ENCODE results near the gene NFX1. TPM values are rescaled to one million over a fixed set of nuclear protein-coding genes. Genes with fewer than 3 reads are reported as not detected.
"Not testable (repeated sequence)": the region's sequence is repeated elsewhere in the genome, so short reads cannot be mapped to it uniquely, and the experiment has no call there.

The NFX1 gene
- polyA plus RNA-seq, 1 experiment = 32.2 TPM

DNA sequence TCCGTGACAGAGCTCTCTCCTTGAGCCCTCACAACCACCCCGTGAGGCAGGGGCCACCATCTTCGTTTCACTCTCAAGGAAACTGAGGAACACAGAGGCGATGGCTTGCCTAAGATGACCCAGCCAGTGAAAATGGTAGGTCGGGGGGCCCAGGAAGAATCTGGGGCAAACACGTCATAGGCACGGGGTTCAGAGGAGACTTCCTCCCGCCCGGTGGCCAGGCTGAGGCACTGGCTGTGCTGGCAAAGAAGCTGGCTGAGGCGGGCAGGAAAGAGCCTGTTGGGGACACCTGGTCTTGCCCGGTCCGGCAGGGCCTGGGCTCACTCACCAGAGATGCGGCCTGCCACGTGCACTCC is 96.3 kb downstream of the NFX1 start:
- DNase-seq (ENCODE audit: low read depth); CTCF ChIA-PET; H3K27me3 ChIP-seq (ENCODE audit: control insufficient read depth, insufficient read depth, low read length); POLR2A ChIA-PET; H3K4me3 ChIP-seq (ENCODE audit: low read depth, low read length); H3K36me3 ChIP-seq (ENCODE audit: control insufficient read depth, insufficient read depth, low read length): not testable (repeated sequence)

DNA sequence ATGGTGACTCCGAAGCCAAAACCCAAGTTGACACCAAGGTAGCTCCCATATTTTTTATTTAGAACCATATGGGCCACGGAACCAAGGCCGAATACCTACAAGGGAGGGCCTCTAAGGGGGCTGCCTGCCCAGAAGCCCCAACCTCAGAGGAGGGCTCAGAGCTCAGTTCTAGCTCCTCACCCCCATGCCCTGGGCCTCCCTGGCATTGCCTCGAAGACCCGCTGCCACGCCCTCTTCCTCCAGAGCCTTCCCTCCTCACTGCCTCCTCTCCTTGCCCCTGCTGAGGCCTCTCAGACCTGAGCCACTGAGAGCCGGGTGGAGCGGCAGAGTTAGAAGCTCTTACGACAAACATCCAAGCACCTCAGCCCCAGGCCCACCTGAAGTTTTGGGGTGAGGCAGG is 96.7 kb downstream of the NFX1 start:
- H3K36me3 ChIP-seq (ENCODE audit: control insufficient read depth, insufficient read depth, low read length); DNase-seq (ENCODE audit: low read depth); H3K27me3 ChIP-seq (ENCODE audit: control insufficient read depth, insufficient read depth, low read length); POLR2A ChIA-PET; H3K4me3 ChIP-seq (ENCODE audit: low read depth, low read length): not testable (repeated sequence)
- CTCF ChIA-PET = interaction anchor here (1.1 kb wide), 1 partner anchor 28 kb away, joined by 3 read pairs; no protein-coding TSS in a partner anchor

DNA sequence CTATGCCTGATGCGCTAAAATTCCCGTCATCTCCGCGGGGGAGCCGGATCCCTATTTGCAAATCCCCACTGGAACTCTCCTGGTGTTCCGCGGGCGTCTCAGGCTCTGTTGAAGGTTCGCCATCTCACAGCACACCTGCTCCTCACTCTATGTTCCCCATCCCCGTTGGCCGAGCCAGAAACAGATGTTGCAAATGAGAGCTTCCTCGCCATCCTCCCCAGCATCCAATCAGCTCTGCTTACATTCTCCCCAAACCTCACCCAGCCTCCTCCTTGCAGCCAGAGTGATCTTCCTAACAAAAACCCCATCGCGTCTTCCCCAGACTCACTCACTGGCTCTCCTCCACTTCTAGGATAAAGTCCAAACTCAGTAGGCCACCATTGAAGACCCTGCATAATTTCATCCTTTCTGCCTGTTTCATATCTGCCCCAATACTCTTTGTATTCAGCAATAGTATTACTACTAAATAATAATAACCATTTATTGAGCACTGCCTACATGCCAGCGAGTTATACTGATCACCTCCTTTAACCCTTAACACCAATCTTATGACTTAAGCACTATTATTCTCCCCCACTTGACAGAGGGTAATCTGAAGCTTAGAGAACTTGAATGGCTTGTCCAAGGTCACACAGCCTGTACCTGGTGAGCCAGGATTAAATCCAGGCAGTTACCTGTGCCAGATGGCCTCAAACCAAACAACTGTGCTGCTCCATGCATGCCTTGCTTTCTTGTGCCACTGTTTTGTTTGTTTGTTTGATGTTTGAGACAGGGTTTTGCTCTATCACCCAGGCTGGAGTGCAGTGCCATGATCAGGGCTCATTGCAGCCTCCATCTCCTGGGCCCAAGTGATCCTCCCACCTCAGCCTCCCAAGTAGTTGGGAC is 98.0 kb downstream of the NFX1 start:
- no peak overlapping the region for H3K4me3 ChIP-seq (ENCODE audit: low read depth, low read length)
- H3K36me3 ChIP-seq (ENCODE audit: control insufficient read depth, insufficient read depth, low read length) = no peaks in the 10 kb centered on the region
- DNase-seq (ENCODE audit: low read depth) = no peak
- H3K27me3 ChIP-seq (ENCODE audit: control insufficient read depth, insufficient read depth, low read length) = no peaks in the 10 kb centered on the region
- TF ChIP-seq, protein P1, sequence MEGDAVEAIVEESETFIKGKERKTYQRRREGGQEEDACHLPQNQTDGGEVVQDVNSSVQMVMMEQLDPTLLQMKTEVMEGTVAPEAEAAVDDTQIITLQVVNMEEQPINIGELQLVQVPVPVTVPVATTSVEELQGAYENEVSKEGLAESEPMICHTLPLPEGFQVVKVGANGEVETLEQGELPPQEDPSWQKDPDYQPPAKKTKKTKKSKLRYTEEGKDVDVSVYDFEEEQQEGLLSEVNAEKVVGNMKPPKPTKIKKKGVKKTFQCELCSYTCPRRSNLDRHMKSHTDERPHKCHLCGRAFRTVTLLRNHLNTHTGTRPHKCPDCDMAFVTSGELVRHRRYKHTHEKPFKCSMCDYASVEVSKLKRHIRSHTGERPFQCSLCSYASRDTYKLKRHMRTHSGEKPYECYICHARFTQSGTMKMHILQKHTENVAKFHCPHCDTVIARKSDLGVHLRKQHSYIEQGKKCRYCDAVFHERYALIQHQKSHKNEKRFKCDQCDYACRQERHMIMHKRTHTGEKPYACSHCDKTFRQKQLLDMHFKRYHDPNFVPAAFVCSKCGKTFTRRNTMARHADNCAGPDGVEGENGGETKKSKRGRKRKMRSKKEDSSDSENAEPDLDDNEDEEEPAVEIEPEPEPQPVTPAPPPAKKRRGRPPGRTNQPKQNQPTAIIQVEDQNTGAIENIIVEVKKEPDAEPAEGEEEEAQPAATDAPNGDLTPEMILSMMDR (IDR thresholded peaks at IDR 0.05; ENCODE audit: insufficient read depth, low read depth, low read length) = no peak
- ChIA-PET POLR2A (no interaction called here), CTCF (interaction anchor here (1.1 kb wide), 1 partner anchor 27 kb away, joined by 3 read pairs; no protein-coding TSS in a partner anchor)

DNA sequence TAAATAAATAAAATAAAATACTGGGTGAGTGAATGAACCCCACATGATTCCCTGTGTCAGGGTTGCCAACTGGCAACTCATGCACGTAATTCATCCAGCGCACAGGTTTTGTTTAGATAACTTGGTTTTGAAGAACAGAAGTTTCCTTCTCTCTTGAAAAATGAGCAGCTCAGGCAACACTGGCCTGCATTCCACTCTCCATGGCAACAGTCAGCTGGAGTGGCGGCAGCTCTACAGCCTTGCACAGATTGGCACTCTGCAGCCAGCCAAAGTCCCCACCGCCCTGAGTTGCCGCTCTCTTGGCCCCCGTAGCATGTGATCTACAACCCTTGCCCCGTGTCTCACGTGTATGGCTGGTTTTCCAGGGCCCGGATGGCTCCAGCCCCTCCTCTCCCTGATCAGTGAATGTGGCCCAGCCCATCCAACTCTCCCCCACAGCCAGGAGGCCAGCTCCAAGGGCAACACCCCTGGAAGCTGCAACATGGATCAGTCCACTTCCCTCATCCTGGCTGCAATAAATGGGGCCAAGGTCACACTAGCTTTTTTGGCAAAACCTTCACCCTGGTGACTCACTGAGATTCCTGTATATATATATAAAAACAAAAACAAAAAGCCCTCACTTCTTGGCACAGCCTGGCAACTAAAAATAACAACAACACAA is 100.9 kb downstream of the NFX1 start:
- H3K36me3 ChIP-seq (ENCODE audit: control insufficient read depth, insufficient read depth, low read length); POLR2A ChIA-PET; H3K4me3 ChIP-seq (ENCODE audit: low read depth, low read length); H3K27me3 ChIP-seq (ENCODE audit: control insufficient read depth, insufficient read depth, low read length): not testable (repeated sequence)
- peak; percentile 68 for DNase-seq (ENCODE audit: low read depth)
- CTCF ChIA-PET = interaction anchor here (0.6 to 2.5 kb wide), 4 partner anchors 14 to 76 kb away, joined by 3 to 11 read pairs (median 8); no protein-coding TSS in a partner anchor

DNA sequence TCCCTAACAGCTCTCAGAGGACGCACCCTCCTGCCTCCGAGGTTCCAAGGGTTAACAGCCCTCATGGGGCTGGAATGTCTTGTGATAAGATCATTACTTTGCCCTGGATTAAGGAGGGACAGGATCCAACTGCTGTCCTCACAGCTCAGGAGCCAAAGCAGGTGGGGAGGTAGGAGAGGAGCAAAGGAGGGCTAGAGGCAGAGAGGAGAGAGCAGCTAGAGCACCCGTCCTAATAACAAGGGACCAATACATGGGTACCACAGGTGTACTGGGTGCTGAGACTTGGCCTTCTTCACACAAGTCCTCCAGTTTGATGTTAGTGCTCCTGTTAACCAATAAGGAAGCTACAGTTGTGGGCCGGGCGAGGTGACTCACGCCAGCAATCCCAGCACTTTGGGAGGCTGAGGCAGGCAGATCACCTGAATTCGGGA is 102.3 kb downstream of the NFX1 start:
- H3K4me3 ChIP-seq (ENCODE audit: low read depth, low read length); H3K36me3 ChIP-seq (ENCODE audit: control insufficient read depth, insufficient read depth, low read length); POLR2A ChIA-PET; DNase-seq (ENCODE audit: low read depth); H3K27me3 ChIP-seq (ENCODE audit: control insufficient read depth, insufficient read depth, low read length): not testable (repeated sequence)
- CTCF ChIA-PET = interaction anchor here (0.6 to 2.5 kb wide), 5 partner anchors 18 to 74 kb away, joined by 3 to 10 read pairs (median 4); no protein-coding TSS in a partner anchor

DNA sequence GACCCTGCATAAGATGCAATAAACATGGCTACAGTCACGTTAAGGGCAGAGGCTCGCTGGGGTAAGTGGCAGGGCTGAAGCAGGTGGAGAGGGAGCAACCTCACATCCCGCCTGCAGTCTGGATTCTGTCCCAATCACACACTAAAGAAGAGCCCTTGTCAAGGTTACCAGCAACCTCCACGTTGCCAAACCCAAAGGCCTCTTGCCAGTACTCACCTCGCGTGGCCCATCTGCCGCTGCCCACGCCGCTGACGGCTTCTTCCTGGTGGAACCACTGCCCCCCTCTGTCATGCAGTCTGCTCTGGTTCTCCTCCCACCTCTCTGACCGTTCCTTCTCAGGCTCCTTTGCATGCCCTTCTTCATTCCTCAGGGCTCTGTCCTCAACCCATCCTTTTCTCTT is 103.3 kb downstream of the NFX1 start:
- H3K36me3 ChIP-seq (ENCODE audit: control insufficient read depth, insufficient read depth, low read length) = no peaks in the 10 kb centered on the region
- TF ChIP-seq, protein P1 (IDR thresholded peaks at IDR 0.05; ENCODE audit: insufficient read depth, low read depth, low read length) = no peak
- H3K27me3 ChIP-seq (ENCODE audit: control insufficient read depth, insufficient read depth, low read length) = no peaks in the 10 kb centered on the region
- ChIA-PET CTCF (interaction anchor here (0.6 to 1.4 kb wide), 4 partner anchors 10 to 58 kb away, joined by 3 to 4 read pairs (median 3); no protein-coding TSS in a partner anchor), POLR2A (no interaction called here)
- no peak overlapping the region for H3K4me3 ChIP-seq (ENCODE audit: low read depth, low read length)
- no peak for DNase-seq (ENCODE audit: low read depth)

DNA sequence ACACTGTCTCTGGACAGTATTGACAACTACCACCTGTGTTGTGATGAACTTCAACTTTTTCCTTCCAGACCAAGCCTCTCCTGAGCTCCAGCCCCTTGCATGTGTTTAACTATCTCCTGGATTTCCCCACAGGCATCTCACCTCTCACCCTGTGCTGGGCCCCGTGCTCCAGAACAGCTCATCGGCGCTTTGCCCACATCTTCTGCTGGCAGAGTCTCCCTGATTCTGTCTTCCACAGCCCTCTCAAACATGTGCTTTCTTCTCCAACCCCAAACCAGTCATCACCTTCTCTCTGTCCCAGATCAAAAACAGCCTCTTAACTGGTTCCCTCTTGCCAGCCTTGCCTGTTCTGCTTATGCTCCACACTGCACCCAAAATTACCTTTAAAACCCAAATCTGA is 103.7 kb downstream of the NFX1 start:
- DNase-seq (ENCODE audit: low read depth); H3K27me3 ChIP-seq (ENCODE audit: control insufficient read depth, insufficient read depth, low read length); POLR2A ChIA-PET; H3K4me3 ChIP-seq (ENCODE audit: low read depth, low read length); H3K36me3 ChIP-seq (ENCODE audit: control insufficient read depth, insufficient read depth, low read length): not testable (repeated sequence)
- CTCF ChIA-PET = interaction anchor here (0.7 to 1.4 kb wide), 3 partner anchors 9 to 58 kb away, joined by 3 to 4 read pairs (median 3); no protein-coding TSS in a partner anchor

DNA sequence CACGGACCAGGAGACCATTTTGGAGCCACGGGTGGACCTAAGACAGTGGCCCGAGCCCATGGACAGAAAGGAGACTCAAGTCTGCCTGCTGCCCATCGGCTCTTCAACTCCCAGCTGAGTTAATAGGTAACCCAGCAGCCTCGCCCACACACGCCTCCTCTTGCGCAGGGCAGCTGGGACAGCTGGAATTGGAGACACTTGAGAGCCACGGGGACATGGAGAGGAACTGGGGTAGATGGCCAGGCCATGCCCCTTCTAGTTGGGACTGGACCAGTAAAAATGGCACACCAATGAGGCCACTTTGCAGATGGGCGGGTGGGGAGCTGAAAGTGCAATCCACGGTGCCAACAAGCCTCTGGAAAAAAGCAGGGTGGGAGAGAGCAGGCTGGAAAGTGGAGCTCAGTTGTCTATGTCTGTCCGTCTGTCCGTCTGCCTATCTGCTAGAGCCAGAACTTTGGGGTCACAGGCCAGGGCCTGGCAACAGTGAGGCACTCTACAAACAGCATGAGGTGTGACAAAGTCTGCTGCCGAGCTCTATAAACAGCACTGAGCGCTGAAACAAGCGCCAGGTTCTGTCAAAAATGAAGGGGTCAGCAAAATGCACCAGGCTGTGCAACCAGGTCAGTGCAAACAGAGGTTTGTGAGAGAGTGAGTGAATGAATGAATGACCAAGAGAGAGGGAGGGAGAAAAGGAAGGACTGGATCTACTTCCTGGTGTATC is 105.0 kb downstream of the NFX1 start:
- H3K36me3 ChIP-seq (ENCODE audit: control insufficient read depth, insufficient read depth, low read length); H3K4me3 ChIP-seq (ENCODE audit: low read depth, low read length); DNase-seq (ENCODE audit: low read depth); H3K27me3 ChIP-seq (ENCODE audit: control insufficient read depth, insufficient read depth, low read length); POLR2A ChIA-PET: not testable (repeated sequence)
- CTCF ChIA-PET = interaction anchor here (0.9 to 1.0 kb wide), 2 partner anchors 8 to 20 kb away, joined by 3 to 4 read pairs; no protein-coding TSS in a partner anchor

DNA sequence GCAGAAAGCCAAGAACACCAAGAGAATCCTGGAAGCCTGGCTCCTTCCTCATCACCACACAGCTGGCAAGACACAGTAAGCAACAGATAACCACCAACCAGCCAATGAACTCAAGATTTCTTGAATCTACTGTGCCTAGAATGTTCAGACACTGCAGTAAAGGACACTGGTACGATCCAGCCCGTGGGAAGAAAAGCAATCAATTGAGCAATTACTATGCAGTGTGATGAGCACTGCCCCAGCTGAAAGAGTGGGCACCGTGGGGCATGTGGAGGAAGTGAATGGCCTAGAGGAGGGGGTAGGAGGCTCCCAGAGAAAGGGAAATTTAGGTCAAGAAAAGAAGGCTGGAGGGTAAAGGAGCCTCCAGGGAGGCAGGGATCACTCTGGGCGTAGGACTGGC is 107.5 kb downstream of the NFX1 start:
- H3K4me3 ChIP-seq (ENCODE audit: low read depth, low read length); DNase-seq (ENCODE audit: low read depth); H3K27me3 ChIP-seq (ENCODE audit: control insufficient read depth, insufficient read depth, low read length); POLR2A ChIA-PET; H3K36me3 ChIP-seq (ENCODE audit: control insufficient read depth, insufficient read depth, low read length): not testable (repeated sequence)
- CTCF ChIA-PET = interaction anchor here (0.6 to 3.5 kb wide), 2 partner anchors 18 to 54 kb away, joined by 3 to 23 read pairs; no protein-coding TSS in a partner anchor

DNA sequence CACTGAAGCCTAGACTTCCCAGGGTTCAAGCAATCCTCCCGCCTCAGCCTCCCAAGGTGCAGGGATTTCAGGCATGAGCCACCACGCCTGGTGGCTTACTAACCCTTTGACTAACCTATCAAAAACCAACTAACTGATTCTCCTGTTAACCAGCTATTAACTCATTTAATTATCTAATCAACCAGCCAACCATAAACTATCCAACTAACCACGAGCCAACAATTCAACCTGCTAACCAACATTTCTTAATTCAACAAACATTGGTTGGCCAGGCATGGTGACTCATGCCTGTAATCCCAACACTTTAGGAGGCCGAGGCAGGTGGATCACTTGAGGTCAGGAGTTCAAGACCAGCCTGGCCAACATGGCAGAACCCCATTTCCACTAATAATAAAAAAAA is 108.7 kb downstream of the NFX1 start:
- H3K4me3 ChIP-seq (ENCODE audit: low read depth, low read length); POLR2A ChIA-PET; H3K36me3 ChIP-seq (ENCODE audit: control insufficient read depth, insufficient read depth, low read length); DNase-seq (ENCODE audit: low read depth); H3K27me3 ChIP-seq (ENCODE audit: control insufficient read depth, insufficient read depth, low read length): not testable (repeated sequence)
- CTCF ChIA-PET = interaction anchor here (3.5 kb wide), 1 partner anchor 17 kb away, joined by 23 read pairs; no protein-coding TSS in a partner anchor
